ENCODE results near the gene FXR2. TPM values are rescaled to one million over a fixed set of nuclear protein-coding genes. Genes with fewer than 3 reads are reported as not detected.

Gene FXR2
- total and polyA plus RNA-seq, 10 of the 15 experiments (the other 5 are each of a cell fraction or from before 2014, with no cell fraction given) = 1.6 to 33.3 (median 22.0) TPM

DNA sequence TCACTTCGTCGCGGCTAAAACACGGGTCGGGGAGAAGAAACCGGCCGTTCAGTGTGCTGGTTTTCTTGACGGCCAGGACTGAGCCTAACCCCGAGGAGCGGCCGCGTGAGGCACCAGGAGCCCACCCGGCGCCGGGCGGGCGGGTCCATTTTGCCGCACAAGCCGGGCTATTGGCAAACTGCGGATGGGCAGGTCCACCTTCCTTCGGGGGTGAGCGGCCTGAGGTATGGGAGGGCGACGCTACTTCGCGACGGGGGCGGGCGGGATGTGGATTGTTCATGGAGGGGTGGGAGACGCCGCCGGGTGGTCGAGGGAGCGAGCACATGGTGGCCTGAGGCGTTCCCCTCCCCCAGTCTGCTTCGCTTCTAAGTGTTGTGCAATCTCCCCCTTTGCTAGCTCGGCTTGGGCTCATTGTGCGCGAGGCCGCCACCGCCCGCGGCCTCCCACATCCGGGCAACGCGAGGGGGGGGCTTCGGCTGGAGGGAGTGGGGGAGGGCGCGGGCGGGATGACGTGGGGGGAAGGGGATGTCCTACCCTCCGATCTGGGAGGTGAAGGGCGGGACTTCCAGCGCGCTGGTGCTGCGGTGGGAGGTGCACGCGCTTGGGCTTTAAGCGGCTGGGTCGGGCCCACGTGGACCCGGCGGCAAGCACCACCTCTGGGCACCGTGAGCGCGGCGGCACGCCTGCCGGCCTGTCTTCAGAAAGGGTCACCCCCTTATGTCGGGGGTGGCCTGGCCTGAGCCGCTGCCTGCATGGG, 41.2 kb downstream of the FXR2 start (continued):
- TF ChIP-seq, protein P1, sequence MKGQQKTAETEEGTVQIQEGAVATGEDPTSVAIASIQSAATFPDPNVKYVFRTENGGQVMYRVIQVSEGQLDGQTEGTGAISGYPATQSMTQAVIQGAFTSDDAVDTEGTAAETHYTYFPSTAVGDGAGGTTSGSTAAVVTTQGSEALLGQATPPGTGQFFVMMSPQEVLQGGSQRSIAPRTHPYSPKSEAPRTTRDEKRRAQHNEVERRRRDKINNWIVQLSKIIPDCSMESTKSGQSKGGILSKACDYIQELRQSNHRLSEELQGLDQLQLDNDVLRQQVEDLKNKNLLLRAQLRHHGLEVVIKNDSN (IDR thresholded peaks at IDR 0.05; ENCODE audit: borderline replicate concordance, extremely low read length, insufficient read depth, low read depth, low read length) = peak; percentile 38
- TF ChIP-seq, protein P2, sequence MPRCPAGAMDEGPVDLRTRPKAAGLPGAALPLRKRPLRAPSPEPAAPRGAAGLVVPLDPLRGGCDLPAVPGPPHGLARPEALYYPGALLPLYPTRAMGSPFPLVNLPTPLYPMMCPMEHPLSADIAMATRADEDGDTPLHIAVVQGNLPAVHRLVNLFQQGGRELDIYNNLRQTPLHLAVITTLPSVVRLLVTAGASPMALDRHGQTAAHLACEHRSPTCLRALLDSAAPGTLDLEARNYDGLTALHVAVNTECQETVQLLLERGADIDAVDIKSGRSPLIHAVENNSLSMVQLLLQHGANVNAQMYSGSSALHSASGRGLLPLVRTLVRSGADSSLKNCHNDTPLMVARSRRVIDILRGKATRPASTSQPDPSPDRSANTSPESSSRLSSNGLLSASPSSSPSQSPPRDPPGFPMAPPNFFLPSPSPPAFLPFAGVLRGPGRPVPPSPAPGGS (IDR thresholded peaks at IDR 0.05; ENCODE audit: borderline replicate concordance, insufficient read depth, low read depth, low read length, poor library complexity, severe bottlenecking) = no peak
- TF ChIP-seq TARDBP (IDR thresholded peaks at IDR 0.05; ENCODE audit: borderline replicate concordance) (no peak; the same call in 1 of the 2 replicates), ATF7 (IDR thresholded peaks at IDR 0.05; ENCODE audit: low read depth) (peak; percentile 82), CHD4 (IDR thresholded peaks at IDR 0.05) (no peak), IKZF1 (conservative IDR thresholded peaks at IDR 0.05) (no peak), NR2F1 (conservative IDR thresholded peaks at IDR 0.05) (no peak), ZNF207 (IDR thresholded peaks at IDR 0.05; ENCODE audit: borderline replicate concordance) (no peak), HDAC6 (IDR thresholded peaks at IDR 0.05; ENCODE audit: unreplicated experiment) (no peak), YBX1 (IDR thresholded peaks at IDR 0.05) (no peak), LARP7 (IDR thresholded peaks at IDR 0.05) (no peak), SUZ12 (IDR thresholded peaks at IDR 0.05; ENCODE audit: unreplicated experiment) (no peak), MEF2B (IDR thresholded peaks at IDR 0.05; ENCODE audit: partially characterized antibody, poor library complexity, severe bottlenecking) (no peak), HDGF (IDR thresholded peaks at IDR 0.05) (peak; percentile 63), SMARCA5 (IDR thresholded peaks at IDR 0.05) (no peak), SMAD1 (IDR thresholded peaks at IDR 0.05; ENCODE audit: low read depth, partially characterized antibody) (no peak), SIN3A (IDR thresholded peaks at IDR 0.05; ENCODE audit: low read depth, low read length) (peak; percentile 72; the same call in 1 of the 2 replicates), POLR2A (IDR thresholded peaks at IDR 0.05; ENCODE audit: low read depth, low read length) (peak; percentile 80)
- TF ChIP-seq, protein P3, sequence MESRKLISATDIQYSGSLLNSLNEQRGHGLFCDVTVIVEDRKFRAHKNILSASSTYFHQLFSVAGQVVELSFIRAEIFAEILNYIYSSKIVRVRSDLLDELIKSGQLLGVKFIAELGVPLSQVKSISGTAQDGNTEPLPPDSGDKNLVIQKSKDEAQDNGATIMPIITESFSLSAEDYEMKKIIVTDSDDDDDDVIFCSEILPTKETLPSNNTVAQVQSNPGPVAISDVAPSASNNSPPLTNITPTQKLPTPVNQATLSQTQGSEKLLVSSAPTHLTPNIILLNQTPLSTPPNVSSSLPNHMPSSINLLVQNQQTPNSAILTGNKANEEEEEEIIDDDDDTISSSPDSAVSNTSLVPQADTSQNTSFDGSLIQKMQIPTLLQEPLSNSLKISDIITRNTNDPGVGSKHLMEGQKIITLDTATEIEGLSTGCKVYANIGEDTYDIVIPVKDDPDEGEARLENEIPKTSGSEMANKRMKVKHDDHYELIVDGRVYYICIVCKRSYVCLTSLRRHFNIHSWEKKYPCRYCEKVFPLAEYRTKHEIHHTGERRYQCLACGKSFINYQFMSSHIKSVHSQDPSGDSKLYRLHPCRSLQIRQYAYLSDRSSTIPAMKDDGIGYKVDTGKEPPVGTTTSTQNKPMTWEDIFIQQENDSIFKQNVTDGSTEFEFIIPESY (IDR thresholded peaks at IDR 0.05) = no peak
- TF ChIP-seq, protein P4, sequence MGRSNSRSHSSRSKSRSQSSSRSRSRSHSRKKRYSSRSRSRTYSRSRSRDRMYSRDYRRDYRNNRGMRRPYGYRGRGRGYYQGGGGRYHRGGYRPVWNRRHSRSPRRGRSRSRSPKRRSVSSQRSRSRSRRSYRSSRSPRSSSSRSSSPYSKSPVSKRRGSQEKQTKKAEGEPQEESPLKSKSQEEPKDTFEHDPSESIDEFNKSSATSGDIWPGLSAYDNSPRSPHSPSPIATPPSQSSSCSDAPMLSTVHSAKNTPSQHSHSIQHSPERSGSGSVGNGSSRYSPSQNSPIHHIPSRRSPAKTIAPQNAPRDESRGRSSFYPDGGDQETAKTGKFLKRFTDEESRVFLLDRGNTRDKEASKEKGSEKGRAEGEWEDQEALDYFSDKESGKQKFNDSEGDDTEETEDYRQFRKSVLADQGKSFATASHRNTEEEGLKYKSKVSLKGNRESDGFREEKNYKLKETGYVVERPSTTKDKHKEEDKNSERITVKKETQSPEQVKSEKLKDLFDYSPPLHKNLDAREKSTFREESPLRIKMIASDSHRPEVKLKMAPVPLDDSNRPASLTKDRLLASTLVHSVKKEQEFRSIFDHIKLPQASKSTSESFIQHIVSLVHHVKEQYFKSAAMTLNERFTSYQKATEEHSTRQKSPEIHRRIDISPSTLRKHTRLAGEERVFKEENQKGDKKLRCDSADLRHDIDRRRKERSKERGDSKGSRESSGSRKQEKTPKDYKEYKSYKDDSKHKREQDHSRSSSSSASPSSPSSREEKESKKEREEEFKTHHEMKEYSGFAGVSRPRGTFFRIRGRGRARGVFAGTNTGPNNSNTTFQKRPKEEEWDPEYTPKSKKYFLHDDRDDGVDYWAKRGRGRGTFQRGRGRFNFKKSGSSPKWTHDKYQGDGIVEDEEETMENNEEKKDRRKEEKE (IDR thresholded peaks at IDR 0.05) = peak; percentile 53; the same call in 1 of the 2 replicates
- TF ChIP-seq, protein P5, sequence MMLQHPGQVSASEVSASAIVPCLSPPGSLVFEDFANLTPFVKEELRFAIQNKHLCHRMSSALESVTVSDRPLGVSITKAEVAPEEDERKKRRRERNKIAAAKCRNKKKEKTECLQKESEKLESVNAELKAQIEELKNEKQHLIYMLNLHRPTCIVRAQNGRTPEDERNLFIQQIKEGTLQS (IDR thresholded peaks at IDR 0.05; ENCODE audit: borderline replicate concordance, extremely low read depth, low read depth, low read length) = no peak
- TF ChIP-seq, protein P6, sequence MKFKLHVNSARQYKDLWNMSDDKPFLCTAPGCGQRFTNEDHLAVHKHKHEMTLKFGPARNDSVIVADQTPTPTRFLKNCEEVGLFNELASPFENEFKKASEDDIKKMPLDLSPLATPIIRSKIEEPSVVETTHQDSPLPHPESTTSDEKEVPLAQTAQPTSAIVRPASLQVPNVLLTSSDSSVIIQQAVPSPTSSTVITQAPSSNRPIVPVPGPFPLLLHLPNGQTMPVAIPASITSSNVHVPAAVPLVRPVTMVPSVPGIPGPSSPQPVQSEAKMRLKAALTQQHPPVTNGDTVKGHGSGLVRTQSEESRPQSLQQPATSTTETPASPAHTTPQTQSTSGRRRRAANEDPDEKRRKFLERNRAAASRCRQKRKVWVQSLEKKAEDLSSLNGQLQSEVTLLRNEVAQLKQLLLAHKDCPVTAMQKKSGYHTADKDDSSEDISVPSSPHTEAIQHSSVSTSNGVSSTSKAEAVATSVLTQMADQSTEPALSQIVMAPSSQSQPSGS (IDR thresholded peaks at IDR 0.05; ENCODE audit: low read length) = 0 out of 2 replicates have a peak, but pooled peaks have one; percentile 1
